ENCODE results near the gene DEK.
"Not testable (repeated sequence)": the region's sequence is repeated elsewhere in the genome, so short reads cannot be mapped to it uniquely, and the experiment has no call there.

Gene DEK

GRCh38 chr6:18234564-18234963 lies 29.8 kb downstream of the DEK start:
- DNase-seq: no peak

- not testable (repeated sequence) for DNase-seq
Measured at GRCh38 chr6:18233770-18234169, 30.6 kb downstream of the DEK start.

GRCh38 chr6:18231856-18232255 lies 32.5 kb downstream of the DEK start:
- DNase-seq: not testable (repeated sequence)

- DNase-seq: not testable (repeated sequence)
Measured at GRCh38 chr6:18228590-18228989, 35.7 kb downstream of the DEK start.

GRCh38 chr6:18227166-18227565 lies 37.2 kb downstream of the DEK start:
- not testable (repeated sequence) for DNase-seq

GRCh38 chr6:18226451-18227105 lies 37.8 kb downstream of the DEK start:
- not testable (repeated sequence) for DNase-seq

- DNase-seq: no peak
Measured at GRCh38 chr6:18221288-18221615, 43.1 kb downstream of the DEK start.

GRCh38 chr6:18219591-18219990 lies 44.7 kb downstream of the DEK start:
- DNase-seq: no peak

- no peak for DNase-seq
Measured at GRCh38 chr6:18218233-18218632, 46.1 kb downstream of the DEK start.

- DNase-seq: no peak
Measured at GRCh38 chr6:18216411-18216810, 47.9 kb downstream of the DEK start.

GRCh38 chr6:18215436-18215835 lies 48.9 kb downstream of the DEK start:
- no peak for DNase-seq

GRCh38 chr6:18214003-18214402 lies 50.3 kb downstream of the DEK start:
- no peak for DNase-seq

- DNase-seq: no peak
Measured at GRCh38 chr6:18213439-18213838, 50.9 kb downstream of the DEK start.

GRCh38 chr6:18212231-18212630 lies 52.1 kb downstream of the DEK start:
- no peak for DNase-seq

GRCh38 chr6:18211338-18211737 lies 53.0 kb downstream of the DEK start:
- DNase-seq: no peak

GRCh38 chr6:18210707-18211106 lies 53.6 kb downstream of the DEK start:
- no peak for DNase-seq

GRCh38 chr6:18209539-18210197 lies 54.7 kb downstream of the DEK start:
- DNase-seq: no peak

- not testable (repeated sequence) for DNase-seq
Measured at GRCh38 chr6:18208778-18209177, 55.6 kb downstream of the DEK start.

- peak; percentile 59 to 71 for DNase-seq
Measured at GRCh38 chr6:18207949-18208348, 56.4 kb downstream of the DEK start.

- DNase-seq: peak; percentile 23 to 44
Measured at GRCh38 chr6:18207438-18207837, 56.9 kb downstream of the DEK start.

GRCh38 chr6:18206591-18206990 lies 57.7 kb downstream of the DEK start:
- peak; percentile 39 to 50 for DNase-seq

GRCh38 chr6:18204691-18205090 lies 59.6 kb downstream of the DEK start:
- DNase-seq: no peak

GRCh38 chr6:18203786-18204185 lies 60.5 kb downstream of the DEK start:
- DNase-seq: no peak

GRCh38 chr6:18192026-18192425 lies 72.3 kb downstream of the DEK start:
- DNase-seq: no peak

GRCh38 chr6:18189196-18189595 lies 75.1 kb downstream of the DEK start:
- DNase-seq: no peak

Data from NCI-H187 (cell line).